ENCODE measurements around the gene MYO1B. TPM values are rescaled to one million over a fixed set of nuclear protein-coding genes. Genes with fewer than 3 reads are reported as not detected.

MYO1B gene
- total RNA-seq, 2 donors from 2014 or later = 2.4 to 28.5 TPM

- no peak for ATAC-seq (replicated peaks)
- H3K36me3 Mint-ChIP-seq (ENCODE audit: low read depth) = no peaks in the 10 kb centered on the region
- no peak overlapping the region for H3K4me3 Mint-ChIP-seq
- H3K9me3 Mint-ChIP-seq = no peaks in the 10 kb centered on the region
- no peak overlapping the region for H3K27ac Mint-ChIP-seq
- H3K27me3 Mint-ChIP-seq = no peaks in the 10 kb centered on the region
- no peaks in the 10 kb centered on the region for H3K4me1 Mint-ChIP-seq
Observed at GRCh38 chr2:191470306-191470705, 225.1 kb downstream of the MYO1B start.

- H3K27ac Mint-ChIP-seq = no peak overlapping the region
- H3K27me3 Mint-ChIP-seq = no peaks in the 10 kb centered on the region
- no peaks in the 10 kb centered on the region for H3K4me1 Mint-ChIP-seq
- H3K9me3 Mint-ChIP-seq = no peaks in the 10 kb centered on the region
- ATAC-seq (replicated peaks) = no peak
- H3K4me3 Mint-ChIP-seq = no peak overlapping the region
- no peaks in the 10 kb centered on the region for H3K36me3 Mint-ChIP-seq (ENCODE audit: low read depth)
Observed at GRCh38 chr2:191474464-191474863, 229.3 kb downstream of the MYO1B start.

Other genes starting within 250 kb of the MYO1B start
- 100 to 1,000 TPM; 163 to 363 TPM for gene STAT1, start 231.2 kb upstream of the MYO1B start, total RNA-seq
- 10 to 100 TPM; 38.0 to 51.7 TPM for gene STAT4, start 94.4 kb upstream of the MYO1B start, total RNA-seq